DND-41 (cell line): ENCODE measurements around the gene IFIH1.
A peak's percentile ranks its signal among the peaks of the same experiment; 100 is the strongest.

Experiments
- ATAC-seq: fragments of 200-7000 bp; cut with Tn5 transposase; 3 replicates; pipeline ENCODE4 v1.9.1; 2021; ENCODE audit warnings: low read depth; ENCODE audit not compliant: insufficient read depth
- DNase-seq: peaks from one replicate; pipeline ENCODE4 v3.0.0-alpha.2; 2020
- H2AFZ ChIP-seq: 2 replicates; pipeline ENCODE4 v1.6.0; 2012; ENCODE audit warnings: low read depth, low read length
- H3K27ac ChIP-seq: 2 replicates; pipeline ENCODE4 v1.5.1; 2012; ENCODE audit warnings: low read length, inconsistent platforms
- H3K27me3 ChIP-seq: fragments of 200-600 bp; sonication (generic); 2 replicates; pipeline ENCODE4 v1.6.0; 2012; ENCODE audit warnings: low read length, mild to moderate bottlenecking, inconsistent platforms; ENCODE audit not compliant: insufficient read depth, poor library complexity
- H3K36me3 ChIP-seq: 2 replicates; pipeline ENCODE4 v1.5.1; 2012; ENCODE audit warnings: low read length, inconsistent platforms; ENCODE audit not compliant: insufficient read depth
- H3K4me1 ChIP-seq: 2 replicates; pipeline ENCODE4 v1.5.1; 2012; ENCODE audit warnings: mild to moderate bottlenecking, low read length; ENCODE audit not compliant: insufficient read depth
- H3K4me2 ChIP-seq: 2 replicates; pipeline ENCODE4 v1.6.0; 2012; ENCODE audit warnings: mild to moderate bottlenecking, moderate library complexity, low read length, inconsistent platforms; ENCODE audit not compliant: insufficient read depth
- H3K4me3 ChIP-seq, 2 experiments: fragments of 200-600 bp in 1 of 2; shearing (Covaris generic) in 1 of 2; 2 replicates each; pipeline ENCODE4 v1.5.1; 2012 to 2016; ENCODE audit warnings: inconsistent platforms in 2 of 2, low read length in 2 of 2, mild to moderate bottlenecking in 2 of 2, low read depth in 1 of 2, moderate library complexity in 1 of 2
- H3K79me2 ChIP-seq: 2 replicates; pipeline ENCODE4 v1.6.0; 2012; ENCODE audit warnings: low read length, inconsistent platforms; ENCODE audit not compliant: insufficient read depth
- H3K9ac ChIP-seq: 2 replicates; pipeline ENCODE4 v1.6.0; 2012; ENCODE audit warnings: low read depth, mild to moderate bottlenecking, inconsistent platforms, low read length, moderate library complexity
- H3K9me3 ChIP-seq: 2 replicates; pipeline ENCODE4 v1.5.1; 2012; ENCODE audit warnings: low read length, moderate library complexity, mild to moderate bottlenecking, inconsistent platforms; ENCODE audit not compliant: insufficient read depth, severe bottlenecking
- H4K20me1 ChIP-seq: 2 replicates; pipeline ENCODE4 v1.6.0; 2012; ENCODE audit warnings: low read length; ENCODE audit not compliant: insufficient read depth
- CTCF ChIP-seq: IDR thresholded peaks from 2 replicates; pipeline ENCODE4 v1.5.1; 2012; ENCODE audit warnings: borderline replicate concordance, low read length, moderate library complexity, mild to moderate bottlenecking; ENCODE audit not compliant: poor library complexity, severe bottlenecking; ENCODE audit errors: extremely low read depth
- EZH2 ChIP-seq: IDR thresholded peaks from 3 replicates; pipeline ENCODE4 v1.6.1; 2012; ENCODE audit warnings: borderline replicate concordance, low read depth, mild to moderate bottlenecking, moderate library complexity, low read length, inconsistent platforms; ENCODE audit not compliant: severe bottlenecking

Gene IFIH1

GRCh38 chr2:162340822-162341221 is 22.3 kb upstream of the IFIH1 start:
- no peak for TF ChIP-seq EZH2
- no peak for TF ChIP-seq CTCF
- no peak overlapping the region for H3K27ac ChIP-seq
- no peak overlapping the region for H3K9ac ChIP-seq
- H2AFZ ChIP-seq: no peak overlapping the region
- peaks cover 19% of the 10 kb centered on the region for H3K4me1 ChIP-seq
- no peak overlapping the region for H3K4me3 ChIP-seq
- H3K4me2 ChIP-seq: no peak overlapping the region
- H3K36me3 ChIP-seq: no peaks in the 10 kb centered on the region
- ATAC-seq (no peak), DNase-seq (no peak)
- no peaks in the 10 kb centered on the region for H3K9me3 ChIP-seq
- no peaks in the 10 kb centered on the region for H3K79me2 ChIP-seq
- peaks cover 5% of the 10 kb centered on the region for H3K27me3 ChIP-seq
- no peaks in the 10 kb centered on the region for H4K20me1 ChIP-seq

GRCh38 chr2:162337868-162338267 is 19.4 kb upstream of the IFIH1 start:
- Histone ChIP-seq H3K27me3 (peaks cover 2% of the 10 kb centered on the region), H3K9me3 (no peaks in the 10 kb centered on the region), H4K20me1 (no peaks in the 10 kb centered on the region), H3K36me3 (no peaks in the 10 kb centered on the region), H3K4me3 (no peak overlapping the region), H2AFZ (no peak overlapping the region), H3K4me1 (no peaks in the 10 kb centered on the region), H3K9ac (no peak overlapping the region), H3K4me2 (no peak overlapping the region), H3K79me2 (no peaks in the 10 kb centered on the region), H3K27ac (no peak overlapping the region)
- TF ChIP-seq CTCF (no peak), EZH2 (no peak)
- ATAC-seq: no peak
- no peak for DNase-seq

DNA sequence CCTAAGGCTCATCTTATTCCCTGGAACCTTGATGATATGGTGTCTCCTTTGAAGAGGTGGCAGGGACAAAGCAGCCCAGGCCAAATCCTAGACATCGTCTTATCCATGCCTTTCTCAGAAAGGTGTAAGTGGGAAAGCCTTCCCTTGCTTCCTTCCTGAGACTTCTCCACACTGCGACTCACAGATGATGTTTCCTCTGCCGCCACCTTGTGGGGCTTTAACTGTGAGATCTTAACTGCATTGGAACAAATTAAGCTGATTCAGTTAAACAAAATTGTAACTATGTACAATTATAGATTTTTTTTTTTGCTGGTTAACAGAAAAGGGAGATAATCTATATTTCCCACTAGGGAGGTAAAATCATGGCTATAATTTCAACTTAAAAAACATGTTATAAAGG is 15.5 kb upstream of the IFIH1 start:
- H2AFZ ChIP-seq: no peak overlapping the region

More for the DNA sequence above, 15.5 kb upstream of the IFIH1 start:
- Histone ChIP-seq H3K9me3 (no peaks in the 10 kb centered on the region), H3K27ac (no peak overlapping the region), H3K36me3 (no peaks in the 10 kb centered on the region), H3K4me3 (no peak overlapping the region), H3K27me3 (peaks cover 2% of the 10 kb centered on the region), H3K4me2 (no peak overlapping the region), H3K9ac (no peak overlapping the region), H3K4me1 (no peaks in the 10 kb centered on the region), H4K20me1 (no peaks in the 10 kb centered on the region), H3K79me2 (no peaks in the 10 kb centered on the region)
- ATAC-seq (peak; percentile 88), DNase-seq (peak; percentile 31)
- TF ChIP-seq CTCF: peak; percentile 70
- TF ChIP-seq EZH2: no peak
